Loucy (cell line): ENCODE results near the gene KRTAP10-11.

Source experiments
- EZH2phosphoT487 ChIP-seq: fragments of 200-600 bp; IDR thresholded peaks from 2 replicates; pipeline ENCODE4 v1.6.1; 2018; ENCODE audit warnings: antibody characterized with exemption, mild to moderate bottlenecking, moderate library complexity, borderline replicate concordance
- TF ChIP-seq, protein P1 (sequence below): fragments of 200-600 bp; sonication (generic); conservative IDR thresholded peaks from 2 replicates; pipeline ENCODE4 v1.5.1; 2014; ENCODE audit warnings: mild to moderate bottlenecking, antibody characterized with exemption, low read length

DNA sequence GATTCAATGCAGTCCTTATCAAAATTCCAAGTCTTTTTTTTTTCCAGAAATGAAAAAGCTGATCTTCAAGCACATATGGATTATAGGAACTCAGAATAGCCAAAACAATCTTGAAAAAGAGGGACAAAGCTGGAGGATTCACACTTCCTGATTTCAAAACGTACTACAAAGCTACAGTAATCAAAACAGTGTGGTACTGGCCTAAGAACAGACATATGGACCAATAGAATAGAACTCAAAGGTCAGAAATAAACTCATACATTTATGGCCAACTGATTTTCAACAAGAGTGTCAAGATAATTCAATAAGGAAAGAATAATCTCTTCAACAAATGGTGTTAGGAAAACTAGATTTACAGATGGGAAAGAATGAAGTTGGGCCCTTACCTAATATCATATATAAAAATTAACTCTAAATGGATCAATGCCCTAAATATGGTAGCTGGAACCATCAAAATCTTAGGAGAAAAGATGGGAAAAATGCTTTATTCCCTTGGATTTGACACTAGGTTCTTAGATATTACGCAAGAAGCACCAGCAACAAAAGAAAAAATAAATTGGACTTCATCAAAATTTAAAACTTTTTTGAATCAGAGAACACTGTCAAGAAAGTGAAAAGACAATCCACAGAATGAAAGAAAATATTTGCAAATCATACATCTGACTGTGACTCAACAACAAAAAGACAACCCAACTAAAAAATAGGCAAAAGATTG lies 46.7 kb downstream of the KRTAP10-11 start:
- TF ChIP-seq, protein P1, sequence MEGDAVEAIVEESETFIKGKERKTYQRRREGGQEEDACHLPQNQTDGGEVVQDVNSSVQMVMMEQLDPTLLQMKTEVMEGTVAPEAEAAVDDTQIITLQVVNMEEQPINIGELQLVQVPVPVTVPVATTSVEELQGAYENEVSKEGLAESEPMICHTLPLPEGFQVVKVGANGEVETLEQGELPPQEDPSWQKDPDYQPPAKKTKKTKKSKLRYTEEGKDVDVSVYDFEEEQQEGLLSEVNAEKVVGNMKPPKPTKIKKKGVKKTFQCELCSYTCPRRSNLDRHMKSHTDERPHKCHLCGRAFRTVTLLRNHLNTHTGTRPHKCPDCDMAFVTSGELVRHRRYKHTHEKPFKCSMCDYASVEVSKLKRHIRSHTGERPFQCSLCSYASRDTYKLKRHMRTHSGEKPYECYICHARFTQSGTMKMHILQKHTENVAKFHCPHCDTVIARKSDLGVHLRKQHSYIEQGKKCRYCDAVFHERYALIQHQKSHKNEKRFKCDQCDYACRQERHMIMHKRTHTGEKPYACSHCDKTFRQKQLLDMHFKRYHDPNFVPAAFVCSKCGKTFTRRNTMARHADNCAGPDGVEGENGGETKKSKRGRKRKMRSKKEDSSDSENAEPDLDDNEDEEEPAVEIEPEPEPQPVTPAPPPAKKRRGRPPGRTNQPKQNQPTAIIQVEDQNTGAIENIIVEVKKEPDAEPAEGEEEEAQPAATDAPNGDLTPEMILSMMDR: no peak
- TF ChIP-seq EZH2phosphoT487: no peak
